ENCODE measurements around the gene SORL1.

Gene SORL1

DNA sequence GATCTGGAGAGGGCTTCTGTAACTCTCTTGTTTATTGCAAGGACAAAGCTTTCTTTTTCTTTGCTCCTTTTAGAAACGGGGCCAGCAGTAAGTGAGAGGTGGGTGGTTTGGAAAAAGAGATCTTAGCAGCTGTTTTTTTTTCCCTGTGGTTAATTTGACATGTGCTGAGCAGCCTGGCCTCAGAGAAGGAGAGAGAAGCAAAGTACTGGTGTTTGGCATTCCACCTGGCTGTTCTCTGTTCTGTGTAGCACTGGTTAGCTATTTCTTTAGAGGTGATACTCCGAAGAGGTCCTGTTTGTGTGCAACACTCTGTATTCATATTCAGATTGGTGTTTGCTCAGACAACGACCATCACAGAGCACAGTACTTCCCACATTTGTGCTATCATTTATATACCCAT, 81.5 kb downstream of the SORL1 start:
- no peak for DNase-seq (ENCODE audit: low read depth in 4 of 4, low spot score in 1 of 4)

GRCh38 chr11:121534131-121535093, 82.3 kb downstream of the SORL1 start:
- no peak for DNase-seq (ENCODE audit: low read depth in 4 of 4, low spot score in 1 of 4)

GRCh38 chr11:121535129-121535796, 83.1 kb downstream of the SORL1 start:
- no peak for DNase-seq (ENCODE audit: low read depth in 4 of 4, low spot score in 1 of 4)

DNA sequence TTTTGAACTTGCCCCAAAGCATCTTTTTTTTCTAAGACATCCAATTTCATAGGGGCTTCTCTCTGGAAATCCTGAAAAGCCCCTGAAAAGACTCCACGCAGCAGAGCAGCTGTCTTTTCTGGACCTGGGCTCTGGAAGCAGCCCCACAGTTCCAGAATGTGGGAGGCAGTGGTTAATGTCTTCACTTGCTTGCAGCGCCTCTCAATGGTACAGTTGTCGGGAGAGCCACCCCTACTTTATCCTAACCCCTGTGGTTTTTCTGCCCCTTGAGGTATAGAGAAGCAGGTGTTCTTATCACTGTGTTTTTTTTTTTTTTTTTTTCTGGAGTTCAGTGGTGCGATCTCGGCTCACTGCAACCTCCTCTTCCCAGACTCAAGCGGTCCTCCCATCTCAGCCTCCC, 84.0 kb downstream of the SORL1 start:
- DNase-seq (ENCODE audit: low read depth in 4 of 4, low spot score in 1 of 4), result no peak

DNA sequence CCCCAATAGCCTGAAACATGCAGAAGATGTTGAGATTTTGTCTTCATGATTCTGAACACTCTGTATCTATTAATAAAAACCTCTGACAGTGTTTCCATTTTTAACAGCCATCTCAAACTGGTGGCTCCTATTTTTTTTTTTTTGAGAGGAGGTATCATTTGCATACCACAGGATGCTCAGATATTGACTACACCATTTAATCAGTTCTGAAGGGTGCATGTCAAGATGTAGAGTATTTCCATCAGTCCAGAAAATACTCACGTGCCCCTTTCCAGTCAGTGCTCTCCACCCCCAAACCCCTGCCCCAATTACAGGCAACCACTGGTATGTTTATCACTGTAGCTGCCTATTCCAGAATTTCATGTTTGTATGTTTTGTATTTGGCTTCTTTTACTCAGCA, 85.9 kb downstream of the SORL1 start:
- no peak for DNase-seq (ENCODE audit: low read depth in 4 of 4, low spot score in 1 of 4)

DNA sequence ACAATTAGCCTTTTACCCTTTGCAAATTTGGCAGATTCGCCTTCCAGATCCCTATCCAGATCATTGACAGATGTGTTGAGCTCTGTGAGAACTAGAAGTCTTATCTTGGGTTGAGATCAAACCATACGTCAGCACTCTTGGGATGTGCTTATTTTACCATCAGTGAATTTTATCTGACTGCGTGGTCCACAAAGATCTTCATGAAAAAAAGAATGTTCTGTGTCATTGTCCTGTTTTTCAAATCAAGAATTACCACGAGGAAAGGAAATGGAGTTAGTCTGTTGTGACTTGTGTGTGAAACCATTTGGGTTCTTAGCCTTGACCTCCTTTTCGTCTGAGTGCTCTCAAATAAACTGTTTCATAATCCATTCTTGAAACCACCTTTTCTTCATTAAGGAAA, 86.9 kb downstream of the SORL1 start:
- no peak for DNase-seq (ENCODE audit: low read depth in 4 of 4, low spot score in 1 of 4)

- DNase-seq (ENCODE audit: low read depth in 4 of 4, low spot score in 1 of 4), result no peak
Measured at GRCh38 chr11:121540627-121541026, 88.5 kb downstream of the SORL1 start.

DNA sequence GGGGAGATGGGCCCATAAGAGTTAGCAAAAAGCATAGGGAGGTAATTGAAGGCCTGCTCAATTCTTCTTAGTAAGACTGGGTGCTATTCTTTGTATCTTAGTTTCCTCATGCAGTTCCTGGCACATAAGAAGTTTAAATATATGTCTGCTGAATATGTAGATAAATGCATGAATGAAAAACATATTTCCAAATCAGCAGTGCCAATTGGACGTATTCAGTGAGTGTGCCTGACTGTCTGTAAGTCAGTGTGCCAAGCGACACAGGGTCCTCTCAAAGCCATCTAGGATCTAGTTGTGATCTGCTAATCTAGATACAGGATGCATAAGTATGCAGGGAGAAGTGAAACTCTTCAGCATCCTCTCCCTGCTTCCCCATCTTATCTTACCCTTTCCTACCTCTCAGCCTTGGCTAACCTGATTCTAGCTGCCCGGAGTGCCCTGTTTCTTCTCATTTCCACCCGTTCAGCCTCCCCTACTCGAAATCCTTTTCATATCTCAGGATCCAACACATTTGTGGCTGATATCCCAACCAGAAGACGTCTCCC, 91.8 kb downstream of the SORL1 start:
- DNase-seq (ENCODE audit: low read depth in 4 of 4, low spot score in 1 of 4), result no peak

DNA sequence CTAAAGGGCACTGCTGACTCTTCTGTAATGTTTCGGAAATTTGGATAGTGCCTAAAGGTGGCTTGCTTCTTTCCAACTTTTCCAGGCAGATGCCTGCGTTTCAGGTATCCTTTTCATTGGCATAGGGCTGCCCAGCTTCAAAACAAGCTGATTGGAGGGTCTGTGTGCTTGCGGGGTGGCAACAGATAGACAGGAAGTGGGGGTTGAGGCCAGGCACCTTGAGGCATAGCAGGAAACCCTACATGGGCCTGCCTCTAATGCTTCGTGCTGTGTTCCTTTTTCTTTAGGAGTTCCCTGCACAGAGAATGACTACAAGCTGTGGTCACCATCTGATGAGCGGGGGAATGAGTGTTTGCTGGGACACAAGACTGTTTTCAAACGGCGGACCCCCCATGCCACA, 92.8 kb downstream of the SORL1 start:
- DNase-seq (ENCODE audit: low read depth in 4 of 4, low spot score in 1 of 4), result no peak

DNA sequence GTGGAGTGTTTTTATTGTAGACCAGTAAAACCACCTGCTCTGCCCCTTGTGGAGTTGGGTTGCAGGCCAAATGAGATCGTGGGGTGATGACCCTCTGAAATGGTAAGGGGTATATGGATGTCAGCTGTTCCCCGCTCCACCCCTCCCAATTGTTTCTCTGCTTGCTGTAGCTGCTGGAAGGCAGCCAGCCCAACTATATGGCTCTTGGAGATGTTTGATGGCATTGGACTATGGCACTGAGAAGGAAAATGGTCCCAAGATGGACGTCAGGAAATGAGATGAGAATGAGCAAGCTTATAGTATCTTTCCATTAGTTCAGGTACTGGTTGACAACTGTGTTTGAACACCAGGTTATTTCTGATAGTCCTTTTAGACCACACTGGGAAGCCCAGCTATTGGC, 95.5 kb downstream of the SORL1 start:
- no peak for DNase-seq (ENCODE audit: low read depth in 4 of 4, low spot score in 1 of 4)

DNA sequence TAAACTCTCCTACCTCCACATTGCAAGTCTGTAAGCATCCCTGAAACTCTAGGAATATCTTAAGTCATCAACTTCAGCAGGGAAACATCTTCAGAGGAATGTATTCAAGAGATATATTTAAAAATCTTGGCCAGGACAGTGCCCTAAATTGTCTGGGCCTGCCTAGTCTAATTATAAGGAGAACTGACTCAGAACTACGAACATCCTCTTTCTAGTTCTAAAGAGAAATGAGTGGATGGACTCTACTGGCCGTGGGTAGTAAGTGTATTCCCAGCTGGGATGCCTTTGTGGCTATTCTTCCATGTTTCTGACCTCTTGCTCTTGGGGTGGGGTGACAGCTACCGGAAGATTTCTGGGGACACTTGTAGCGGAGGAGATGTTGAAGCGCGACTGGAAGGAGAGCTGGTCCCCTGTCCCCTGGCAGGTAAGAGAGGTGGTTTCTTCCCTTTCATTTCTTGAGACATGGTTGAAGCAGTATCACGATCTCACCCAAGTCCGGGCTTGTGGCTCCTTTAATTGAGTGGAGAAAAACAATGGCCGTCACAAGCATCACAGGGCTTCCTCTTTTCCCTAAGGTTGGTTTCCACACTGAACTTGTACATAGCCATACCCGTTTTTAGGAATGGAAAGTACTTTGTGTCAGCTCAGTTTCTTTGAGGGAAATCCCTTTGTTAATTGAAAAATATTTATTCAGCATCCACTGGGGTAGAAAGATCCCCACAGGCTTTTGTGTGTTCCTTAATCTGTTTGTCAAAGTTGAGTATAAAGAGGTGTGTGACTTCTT, 98.3 kb downstream of the SORL1 start:
- no peak for DNase-seq (ENCODE audit: low read depth in 4 of 4, low spot score in 1 of 4)

DNA sequence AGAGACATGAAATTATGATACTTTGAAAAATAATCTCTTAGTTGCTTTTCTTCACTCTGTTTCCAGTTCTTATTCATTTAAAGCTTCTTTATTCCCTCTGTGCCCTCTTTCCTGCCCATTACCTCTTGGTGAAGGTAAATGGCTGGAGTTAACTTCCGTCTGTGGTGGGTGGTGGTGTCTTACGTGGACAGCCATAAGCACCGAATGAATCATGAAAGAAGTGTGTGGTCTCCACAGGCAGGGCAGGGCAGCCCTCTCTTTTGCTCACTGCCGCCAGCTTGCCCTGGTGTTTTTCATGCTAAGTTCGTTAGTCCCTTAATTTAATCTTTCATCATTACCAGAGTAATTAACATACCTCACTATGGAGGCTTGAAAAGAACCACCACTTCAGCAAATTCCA, 99.3 kb downstream of the SORL1 start:
- no peak for DNase-seq (ENCODE audit: low read depth in 4 of 4, low spot score in 1 of 4)

DNA sequence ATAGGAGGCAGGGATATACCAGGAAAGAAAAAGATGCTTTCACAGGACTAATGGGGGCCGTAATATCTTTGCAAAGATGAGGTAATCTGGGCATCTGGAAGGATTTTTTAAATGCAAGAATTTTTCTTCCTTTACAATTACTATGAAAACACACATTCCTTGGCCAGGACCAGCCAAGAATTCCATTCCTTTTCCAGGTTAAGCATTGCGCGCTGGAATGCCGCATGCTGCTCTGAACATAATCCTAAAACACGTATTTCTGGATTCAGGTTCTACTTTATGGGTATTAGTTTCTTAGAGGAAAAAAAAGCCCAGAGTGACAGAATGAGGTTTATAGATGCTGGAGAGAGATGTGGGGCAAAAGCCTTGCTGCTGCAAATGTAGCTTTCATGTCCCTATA, 100.0 kb downstream of the SORL1 start:
- no peak for DNase-seq (ENCODE audit: low read depth in 4 of 4, low spot score in 1 of 4)

GRCh38 chr11:121552644-121553043, 100.5 kb downstream of the SORL1 start:
- no peak for DNase-seq (ENCODE audit: low read depth in 4 of 4, low spot score in 1 of 4)

DNA sequence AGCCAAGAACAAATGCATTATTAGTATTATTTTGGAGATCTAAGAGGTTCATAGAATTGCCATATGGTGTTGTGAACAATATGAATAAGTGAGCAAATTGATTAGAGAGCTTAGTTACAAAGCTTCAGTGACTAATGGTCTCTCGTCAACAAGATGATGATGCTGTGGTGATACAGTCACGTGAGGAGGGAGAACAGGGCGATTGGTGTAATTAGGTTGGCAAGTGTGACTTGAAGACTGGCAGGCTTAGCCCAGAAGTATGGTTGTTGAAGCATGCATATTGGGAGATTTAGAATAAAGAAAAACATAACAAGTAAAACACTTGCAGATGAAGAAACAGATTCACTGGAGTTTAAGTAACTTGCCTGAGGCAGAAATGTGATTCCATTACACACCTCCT, 101.3 kb downstream of the SORL1 start:
- DNase-seq (ENCODE audit: low read depth in 4 of 4, low spot score in 1 of 4), result no peak

GRCh38 chr11:121553806-121554205, 101.7 kb downstream of the SORL1 start:
- DNase-seq (ENCODE audit: low read depth in 4 of 4, low spot score in 1 of 4), result no peak

GRCh38 chr11:121554552-121554951, 102.4 kb downstream of the SORL1 start:
- DNase-seq (ENCODE audit: low read depth in 4 of 4, low spot score in 1 of 4), result no peak

DNA sequence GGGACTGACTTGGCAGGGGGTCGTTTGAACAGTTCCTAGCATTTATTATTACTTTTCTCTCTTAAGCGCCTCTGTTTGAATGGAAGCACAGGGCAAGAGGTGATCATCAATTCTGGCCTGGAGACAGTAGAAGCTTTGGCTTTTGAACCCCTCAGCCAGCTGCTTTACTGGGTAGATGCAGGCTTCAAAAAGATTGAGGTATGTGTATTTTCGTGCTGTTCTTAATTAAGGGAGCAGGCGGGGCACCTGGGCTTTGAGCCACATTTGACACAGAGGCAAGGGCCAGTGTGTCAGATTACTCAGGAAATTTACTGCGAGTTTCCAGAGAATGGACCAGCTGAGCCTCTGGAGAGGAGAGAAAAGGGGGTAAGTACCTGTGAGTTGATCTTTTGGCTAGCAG, 103.0 kb downstream of the SORL1 start:
- no peak for DNase-seq (ENCODE audit: low read depth in 4 of 4, low spot score in 1 of 4)

GRCh38 chr11:121556937-121557336, 104.8 kb downstream of the SORL1 start:
- no peak for DNase-seq (ENCODE audit: low read depth in 4 of 4, low spot score in 1 of 4)

DNA sequence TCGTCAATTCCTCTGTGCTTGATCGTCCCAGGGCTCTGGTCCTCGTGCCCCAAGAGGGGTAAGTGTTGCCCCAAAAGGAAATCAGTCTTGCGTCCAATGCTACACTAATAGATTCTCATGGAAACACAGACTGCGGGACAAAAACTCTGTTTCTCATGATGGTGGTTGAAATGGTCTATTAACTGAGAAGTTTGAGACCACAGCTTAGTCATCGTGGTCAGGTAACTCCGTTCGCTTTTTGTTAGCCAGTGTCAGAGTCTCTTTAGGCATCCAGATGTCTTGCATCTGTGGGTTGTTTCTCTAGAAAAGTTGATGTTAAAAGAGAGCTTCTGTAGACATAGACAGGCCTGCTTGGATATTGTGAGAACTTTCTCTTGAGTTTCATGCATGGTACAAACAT, 105.2 kb downstream of the SORL1 start:
- DNase-seq (ENCODE audit: low read depth in 4 of 4, low spot score in 1 of 4), result no peak

GRCh38 chr11:121559606-121560200, 107.6 kb downstream of the SORL1 start:
- DNase-seq (ENCODE audit: low read depth in 4 of 4, low spot score in 1 of 4), result no peak

All from stimulated activated CD4-positive, alpha-beta T cell treated with anti-CD3 and anti-CD28 coated beads, Interleukin-1b, Interleukin-23, amount 100 ng/mL, for 24 hours (primary cell).